OCI-M2 (cell line): ENCODE measurements around the gene ILDR1.
"Not testable (repeated sequence)": the region's sequence is repeated elsewhere in the genome, so short reads cannot be mapped to it uniquely, and the experiment has no call there.

Experiments used
- DNase-seq: peaks from one replicate; lab custom pipeline; 2025; ENCODE audit not compliant: unreplicated experiment; lab: John Stamatoyannopoulos, UW

ILDR1 gene

DNA sequence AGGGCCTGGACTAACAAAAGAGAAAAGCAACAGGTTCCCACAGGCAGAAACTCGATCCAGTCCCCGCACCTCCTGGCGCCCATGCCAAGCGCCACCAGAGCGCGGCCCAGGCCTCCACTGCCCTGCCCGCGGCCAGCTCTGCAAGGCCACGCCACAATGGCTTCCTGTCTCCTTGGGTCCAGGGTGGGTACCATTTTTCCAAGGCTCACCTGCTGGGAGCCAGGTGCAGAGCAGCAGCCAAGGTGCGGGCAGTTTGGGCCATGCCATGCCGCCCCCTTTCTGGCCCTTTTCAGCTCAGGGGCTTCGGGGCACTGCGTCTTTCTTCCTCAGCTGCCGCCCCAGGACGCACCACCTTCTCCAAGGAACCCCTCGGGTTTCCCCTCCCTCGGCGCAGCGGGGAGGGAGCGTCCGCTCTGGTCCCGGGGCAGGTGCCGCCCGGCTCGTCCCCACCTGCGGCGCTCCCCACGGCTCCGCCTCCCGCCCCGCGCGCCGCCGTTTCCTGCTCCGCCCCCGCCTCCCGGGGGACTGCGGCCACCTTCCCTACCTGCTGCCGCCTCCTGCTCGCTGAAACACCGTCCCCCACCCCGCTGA lies at the start of gene ILDR1:
TSS of gene ILDR1 (minus strand) at position 437 of the 591 bp plus-strand sequence. CDS start at position 267, 170 bp downstream.
- DNase-seq: no peak

DNA sequence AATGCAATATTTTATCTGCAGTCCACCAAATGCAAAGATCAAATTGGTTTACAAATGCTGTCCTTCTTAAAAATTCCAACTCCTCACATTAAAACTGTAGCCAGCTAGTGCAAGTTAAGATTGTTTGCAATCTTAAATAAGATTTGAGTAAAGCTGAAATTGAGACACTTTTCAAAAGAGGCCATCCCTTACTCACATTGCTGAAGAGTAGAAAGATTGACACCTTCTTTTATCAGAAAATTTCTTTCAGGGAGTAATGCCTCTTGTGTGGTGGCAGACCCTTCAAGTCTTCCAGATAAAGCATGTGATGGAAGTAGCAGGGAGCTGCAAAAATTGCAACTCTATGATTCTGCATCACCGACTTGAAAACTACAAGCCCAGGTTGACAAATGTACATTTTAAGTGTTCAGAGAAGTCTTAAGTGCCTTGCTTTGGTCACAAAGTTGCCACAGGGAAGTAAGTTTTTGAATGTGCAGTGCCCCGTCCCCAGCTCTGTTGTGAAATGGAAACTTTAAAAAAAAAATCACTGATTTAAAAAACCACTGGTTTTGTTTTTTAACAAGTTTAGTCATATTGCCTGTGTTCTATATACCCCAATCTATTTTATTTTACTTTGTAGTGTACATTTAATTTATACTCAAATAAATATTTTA lies 45.7 kb upstream of the ILDR1 start:
- DNase-seq: no peak

DNA sequence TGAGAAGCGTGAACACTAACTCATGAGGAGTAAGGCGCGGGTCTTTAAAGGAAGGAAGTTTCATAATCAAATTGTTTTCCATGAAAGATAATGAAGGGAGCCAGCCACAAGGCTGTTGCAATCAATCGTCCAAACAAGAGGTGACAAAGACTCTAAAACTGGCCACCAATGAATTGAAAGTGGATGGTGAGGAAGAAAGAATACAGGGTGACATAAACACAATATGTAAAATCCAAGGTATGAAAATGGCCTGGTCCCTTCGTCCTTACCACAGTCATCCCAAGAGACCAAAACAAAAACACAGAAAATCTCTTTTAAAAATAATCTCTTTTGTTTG lies 45.1 kb upstream of the ILDR1 start:
- DNase-seq: no peak

DNA sequence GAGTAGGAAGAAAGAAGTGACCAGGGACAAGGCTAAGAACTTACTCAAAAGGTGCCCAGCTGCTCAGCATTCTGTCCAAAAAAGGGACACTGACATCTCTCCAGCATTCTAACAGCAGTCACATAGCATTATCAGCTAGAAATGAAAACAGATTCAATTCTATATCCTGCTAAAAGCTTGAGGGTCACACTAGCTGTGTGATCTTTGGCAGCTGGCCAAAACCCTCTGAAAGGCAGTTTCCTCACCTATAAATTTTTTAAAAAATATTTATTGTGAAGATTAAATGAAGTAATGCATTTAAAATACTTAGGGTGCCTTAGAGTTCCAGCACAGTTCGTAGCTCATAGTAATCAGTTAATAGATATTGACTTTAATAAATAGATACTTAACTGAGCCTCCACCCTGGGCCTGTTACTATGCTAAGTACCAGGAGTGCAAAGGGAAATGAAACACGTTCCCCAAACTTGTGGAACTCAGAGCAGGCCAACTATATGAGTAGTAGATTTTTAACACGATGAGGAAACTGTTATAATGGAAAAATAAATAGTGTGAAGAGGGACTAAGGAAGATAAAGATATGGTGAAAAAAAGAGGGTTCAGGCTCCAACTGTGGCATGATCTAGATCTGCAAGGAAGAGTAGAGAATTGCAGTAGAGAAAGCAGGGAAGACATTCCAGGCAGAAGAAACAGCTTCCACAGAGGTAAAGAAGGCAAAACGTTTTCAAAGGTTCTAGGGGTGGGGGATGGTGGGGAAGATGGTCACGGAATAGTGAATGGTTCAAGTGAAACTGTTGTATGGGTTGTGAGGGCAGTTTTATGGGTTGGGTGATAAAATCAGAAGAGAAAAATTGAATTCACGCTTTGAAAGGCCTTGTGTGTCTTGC lies 44.5 kb upstream of the ILDR1 start:
- DNase-seq: no peak

DNA sequence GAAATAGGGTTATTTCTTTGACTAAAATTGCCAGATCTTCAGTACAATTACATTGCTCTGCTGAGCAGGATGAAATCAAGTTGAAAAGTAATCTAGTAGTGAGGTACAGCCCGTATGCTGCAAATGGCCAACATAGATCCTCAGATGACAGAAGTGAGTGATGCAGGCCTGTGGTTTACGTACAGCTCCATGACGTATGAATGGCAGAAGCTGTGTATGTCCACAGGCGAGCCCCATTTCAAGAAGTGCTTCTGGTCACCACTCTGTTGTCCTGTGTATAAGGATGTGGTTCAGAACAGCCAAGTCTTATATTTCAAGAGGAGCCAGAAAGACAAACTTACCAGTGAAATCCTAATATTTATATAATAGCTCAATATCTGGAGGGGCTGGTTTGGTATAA lies 42.3 kb upstream of the ILDR1 start:
- DNase-seq: no peak

DNA sequence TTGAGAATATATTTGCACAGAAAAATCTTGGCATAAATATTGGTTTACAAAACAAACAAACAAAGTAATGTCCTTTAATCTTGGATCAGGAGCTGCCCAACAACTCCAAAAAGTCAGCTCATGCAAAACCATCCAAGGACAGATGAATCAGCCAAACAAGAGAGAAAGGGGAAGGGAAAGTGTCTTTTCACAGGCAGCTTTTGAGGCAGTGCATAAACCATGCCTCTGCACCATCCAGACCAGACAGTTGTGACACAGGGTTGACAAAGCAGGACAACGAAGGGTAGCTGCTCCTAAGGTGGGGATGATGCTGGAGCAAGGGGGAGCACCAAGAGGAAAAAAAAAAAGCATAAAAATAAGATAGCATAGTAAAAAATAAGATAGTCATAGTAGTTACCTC lies 41.9 kb upstream of the ILDR1 start:
- no peak for DNase-seq

DNA sequence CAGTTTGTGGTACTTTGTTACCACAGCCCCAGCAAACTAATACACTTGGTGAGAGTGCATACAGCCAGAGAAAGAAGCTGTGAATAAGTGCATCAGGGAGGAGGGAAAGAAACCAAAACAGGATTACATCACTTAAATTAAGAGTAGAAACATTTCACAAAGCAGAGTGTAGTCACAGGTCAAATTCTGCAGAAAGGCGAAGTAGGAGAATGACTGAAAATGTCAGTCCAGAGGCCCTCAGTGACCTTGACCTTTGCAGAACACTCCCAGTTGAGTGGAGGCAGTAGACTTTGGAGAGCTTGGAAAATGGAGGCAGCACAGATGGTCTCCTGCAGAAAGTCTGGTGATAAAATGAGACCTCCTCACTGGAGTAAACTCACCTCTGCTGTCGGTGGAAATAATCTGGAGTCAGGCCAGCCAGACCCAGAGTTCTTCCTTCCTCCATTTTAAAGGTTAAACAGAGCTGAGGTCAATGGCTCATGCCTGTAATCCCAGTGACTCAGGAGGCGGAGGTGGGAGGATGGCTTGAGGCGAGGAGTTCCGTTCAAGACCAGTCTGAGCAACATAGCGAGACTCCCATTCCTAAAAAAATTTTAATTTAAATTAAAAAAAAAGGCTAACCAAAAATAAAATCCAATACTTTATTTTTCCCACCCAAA lies 38.1 kb upstream of the ILDR1 start:
- DNase-seq: no peak

DNA sequence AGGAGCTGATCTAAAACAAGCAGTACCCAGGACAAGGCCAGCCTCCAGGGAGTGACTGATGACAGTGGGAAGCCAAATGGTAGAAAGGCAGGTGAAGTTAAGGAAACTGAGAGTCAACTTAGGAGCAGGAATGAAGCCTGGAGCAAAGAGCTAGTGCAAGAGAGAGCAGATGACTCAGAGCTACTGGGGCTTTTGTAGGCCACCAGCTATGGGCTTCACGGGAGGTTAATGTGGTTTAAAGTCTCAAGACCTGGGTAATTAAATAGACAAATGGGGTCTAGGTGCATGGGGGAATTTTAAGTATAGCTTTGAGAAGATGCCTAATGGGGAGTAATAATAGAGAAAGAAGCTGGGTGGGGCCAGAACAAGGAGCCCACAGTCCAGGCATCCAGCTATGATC lies 36.2 kb upstream of the ILDR1 start:
- DNase-seq: no peak

DNA sequence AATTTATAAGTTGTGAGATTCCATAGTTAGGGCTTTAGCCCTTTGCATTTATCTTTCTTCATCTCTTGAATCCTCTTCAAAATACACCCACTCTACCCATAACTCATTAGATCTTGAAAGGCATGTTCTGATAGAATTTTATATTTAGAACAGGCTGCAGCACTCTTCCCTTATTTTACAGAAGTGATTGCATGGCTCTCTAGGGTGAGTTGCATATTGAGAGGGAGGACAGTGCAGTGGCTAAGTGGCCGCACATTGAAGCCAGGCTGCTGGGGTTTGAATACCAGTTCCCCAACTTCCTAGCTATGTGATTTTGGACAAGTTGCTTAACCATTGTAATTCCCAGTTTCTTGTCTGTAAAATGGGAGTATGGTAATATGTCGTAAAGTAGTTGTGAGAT lies 35.6 kb upstream of the ILDR1 start:
- no peak for DNase-seq

DNA sequence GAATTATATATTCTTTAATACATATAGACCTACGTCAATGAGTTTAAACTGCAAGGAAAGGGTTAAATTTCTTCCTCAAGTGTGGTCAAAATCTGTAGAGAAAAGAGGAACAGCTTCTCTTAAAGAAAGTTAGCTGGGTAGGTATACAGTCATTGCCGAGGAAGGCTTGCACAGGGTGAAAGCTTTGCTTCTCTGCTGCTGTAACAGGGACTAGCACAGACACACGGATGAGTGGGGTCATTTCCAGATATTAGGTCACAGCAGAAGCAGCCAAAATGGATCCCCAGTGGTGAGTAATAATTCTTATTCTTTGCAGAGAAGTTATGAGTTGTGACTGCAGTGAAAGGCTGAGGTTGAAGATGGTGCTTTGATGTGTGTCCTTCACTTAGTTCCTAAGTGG lies 33.2 kb upstream of the ILDR1 start, which contains the start of gene CD86:
TSS of gene CD86 (plus strand) at position 148 of the 400 bp plus-strand sequence. CDS start at position 276, 128 bp downstream.
- no peak for DNase-seq

DNA sequence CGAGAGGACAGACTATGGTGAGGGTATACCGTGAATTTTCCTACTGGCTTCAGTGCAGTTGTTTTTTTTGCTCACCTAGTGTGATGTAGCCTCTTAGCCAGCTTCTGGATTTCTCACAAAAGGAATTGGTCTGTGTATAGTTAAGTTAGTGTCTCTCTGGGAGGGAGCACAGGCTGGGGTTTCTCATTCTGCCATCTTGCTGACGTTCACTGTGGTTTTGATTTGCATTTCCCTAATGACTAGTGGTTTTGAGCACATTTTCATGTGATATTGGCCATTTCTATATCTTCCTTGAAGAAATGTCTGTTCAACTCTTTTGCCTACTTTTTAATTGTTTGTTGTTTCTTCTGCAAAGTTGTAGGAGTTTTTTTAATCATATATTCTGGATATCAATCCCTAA lies 30.9 kb upstream of the ILDR1 start:
- DNase-seq: no peak

DNA sequence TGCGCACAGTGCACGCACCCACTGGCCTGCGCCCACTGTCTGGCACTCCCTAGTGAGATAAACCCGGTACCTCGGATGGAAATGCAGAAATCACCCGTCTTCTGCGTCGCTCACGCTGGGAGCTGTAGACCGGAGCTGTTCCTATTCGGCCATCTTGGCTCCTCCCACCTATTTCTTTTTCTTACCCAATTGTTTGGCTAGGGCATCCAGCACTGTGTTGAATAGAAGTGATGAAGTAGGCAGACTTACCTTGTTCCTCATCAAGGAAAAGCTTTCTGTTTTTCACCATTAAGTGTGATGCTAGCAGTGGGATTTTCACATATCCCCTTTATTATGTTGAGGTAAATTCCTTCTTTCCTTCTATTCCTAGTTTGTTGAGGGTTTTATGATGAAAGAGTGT lies 25.7 kb upstream of the ILDR1 start:
- DNase-seq: not testable (repeated sequence)

DNA sequence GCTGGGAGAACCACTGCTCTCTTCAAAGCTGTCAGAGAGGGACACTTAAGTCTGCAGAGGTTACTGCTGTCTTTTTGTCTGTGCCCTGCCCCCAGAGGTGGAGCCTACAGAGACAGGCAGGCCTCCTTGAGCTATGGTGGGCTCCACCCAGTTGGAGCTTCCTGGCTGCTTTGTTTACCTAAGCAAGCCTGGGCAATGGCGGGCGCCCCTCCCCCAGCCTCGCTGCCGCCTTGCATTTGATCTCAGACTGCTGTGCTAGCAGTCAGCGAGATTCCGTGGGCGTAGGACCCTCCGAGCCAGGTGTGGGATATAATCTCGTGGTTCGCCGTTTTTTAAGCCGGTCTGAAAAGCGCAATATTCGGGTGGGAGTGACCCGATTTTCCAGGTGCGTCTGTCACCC lies 25.2 kb upstream of the ILDR1 start:
- DNase-seq: not testable (repeated sequence)

DNA sequence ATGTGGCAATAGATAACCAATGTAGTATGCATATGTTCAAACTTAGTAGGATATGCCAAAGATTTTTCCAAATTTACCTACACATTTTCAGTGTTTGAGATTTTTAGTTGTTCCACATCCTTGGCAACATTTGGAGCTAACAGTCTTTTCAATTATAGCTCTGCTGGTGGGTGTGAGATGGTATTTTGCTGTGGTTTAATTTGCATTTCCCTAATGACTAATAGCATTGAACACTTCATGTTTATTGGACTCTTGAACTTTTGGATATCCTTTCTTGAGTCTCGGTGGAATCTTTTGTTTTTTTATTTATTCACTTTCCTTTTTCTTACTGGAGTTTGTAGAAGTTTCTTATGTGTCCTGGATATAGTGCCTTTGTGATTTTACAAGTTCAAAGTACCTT lies 11.0 kb upstream of the ILDR1 start:
- no peak for DNase-seq

DNA sequence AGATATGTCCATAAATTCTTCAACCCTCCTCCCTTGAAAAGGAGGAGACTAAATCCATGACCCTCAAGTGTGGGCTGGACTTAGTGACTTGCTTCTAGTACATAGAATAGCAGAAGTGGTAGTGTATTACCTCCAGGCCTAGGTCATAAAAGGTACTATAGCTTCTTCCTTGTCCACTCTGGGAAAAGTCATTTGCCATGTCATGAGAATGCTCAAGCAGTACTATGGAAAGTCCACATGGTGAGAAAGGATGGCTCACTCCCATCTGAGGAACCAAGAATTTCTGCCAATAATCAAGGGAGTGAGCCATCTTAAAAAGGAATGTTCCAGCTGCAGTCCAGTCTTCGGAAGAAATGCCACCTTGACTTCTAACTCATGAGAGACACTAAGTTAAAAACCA lies 10.5 kb upstream of the ILDR1 start:
- DNase-seq: no peak

DNA sequence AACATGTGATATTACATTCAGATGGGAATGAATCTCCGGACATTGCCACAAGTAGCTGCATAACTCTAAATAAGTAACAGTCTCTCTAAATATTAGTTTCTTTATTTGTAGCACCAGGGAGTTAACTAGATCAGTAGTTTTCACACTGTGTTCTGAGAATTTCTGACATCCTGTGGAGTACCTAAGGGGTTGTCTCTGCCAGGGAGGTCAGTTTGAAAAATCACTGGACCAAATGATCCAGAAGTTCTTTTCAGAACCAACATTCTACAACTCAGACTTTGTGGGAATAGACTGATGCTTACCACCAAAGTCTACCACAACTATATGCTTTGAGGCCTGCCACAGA lies 9.0 kb upstream of the ILDR1 start:
- DNase-seq: no peak

DNA sequence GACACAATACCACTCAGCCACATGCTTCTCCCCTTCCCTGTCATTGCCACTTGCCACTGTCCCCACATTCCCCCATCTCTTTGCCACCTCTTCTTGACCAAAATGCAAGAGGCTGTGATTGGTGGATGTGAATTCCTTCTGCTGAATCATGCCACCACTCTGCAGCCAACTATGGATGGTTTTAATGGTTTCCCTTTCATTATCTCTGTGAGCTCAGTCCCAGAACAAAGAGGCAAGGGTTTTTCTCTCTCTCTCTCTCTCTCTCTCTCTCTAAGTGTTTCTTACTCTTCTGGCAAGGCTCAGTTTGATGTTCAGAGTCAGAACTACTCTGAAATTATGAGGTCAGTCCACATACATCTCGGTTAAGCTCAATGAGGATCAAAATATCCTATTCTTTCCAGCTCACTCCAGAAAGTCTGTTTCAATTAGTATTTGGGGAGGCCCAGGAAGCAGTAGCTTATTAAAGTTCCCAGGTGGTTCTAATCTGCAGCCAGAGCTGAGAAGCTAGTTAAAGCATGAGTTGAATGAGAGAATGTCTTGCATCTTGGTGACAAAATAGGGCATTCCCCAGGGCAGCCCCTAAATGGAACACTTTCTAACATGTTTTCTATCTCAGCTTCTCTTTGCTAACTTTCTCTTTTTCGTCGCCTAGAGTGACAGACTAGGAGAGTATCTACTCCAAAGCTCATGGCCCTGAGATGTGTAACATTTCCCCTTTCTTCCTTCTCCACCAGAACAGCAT lies 8.5 kb upstream of the ILDR1 start:
- no peak for DNase-seq

DNA sequence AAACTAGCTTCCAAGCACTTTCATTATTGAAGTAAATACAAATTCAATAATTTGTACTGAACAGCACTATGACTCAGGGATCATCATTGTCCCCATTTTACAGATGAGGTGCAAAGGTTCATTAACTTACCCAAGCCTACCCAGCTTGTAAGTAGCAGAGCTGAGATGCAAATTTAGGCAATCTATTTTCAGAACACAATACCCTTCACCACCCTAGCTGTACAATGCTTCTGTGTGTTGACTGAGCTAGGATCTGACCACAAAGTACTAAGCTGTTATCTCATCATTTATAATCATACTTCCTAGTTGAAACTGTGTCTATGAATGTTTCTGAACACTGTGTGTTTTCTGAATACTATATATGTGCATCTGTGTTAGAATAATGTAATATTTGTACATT lies 3.2 kb upstream of the ILDR1 start:
- DNase-seq: no peak

DNA sequence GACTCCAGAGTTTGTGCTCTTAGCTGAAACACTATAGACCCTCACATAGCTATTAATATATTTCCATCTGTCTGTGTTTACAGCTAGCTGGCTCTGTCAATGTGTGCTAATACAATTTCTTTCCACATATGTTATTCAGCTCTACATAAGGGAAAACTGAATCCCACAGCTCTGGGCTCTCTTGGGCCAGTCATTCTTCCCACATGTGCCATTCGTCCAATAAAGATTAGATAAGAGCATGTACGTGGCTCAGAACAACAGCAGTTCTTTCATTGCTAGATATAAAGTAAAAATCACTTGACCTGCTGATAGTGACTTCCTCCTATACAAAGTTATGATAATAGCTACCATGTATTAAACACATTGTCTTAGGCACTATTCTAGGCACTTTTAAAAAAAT lies 2.8 kb upstream of the ILDR1 start:
- no peak for DNase-seq

DNA sequence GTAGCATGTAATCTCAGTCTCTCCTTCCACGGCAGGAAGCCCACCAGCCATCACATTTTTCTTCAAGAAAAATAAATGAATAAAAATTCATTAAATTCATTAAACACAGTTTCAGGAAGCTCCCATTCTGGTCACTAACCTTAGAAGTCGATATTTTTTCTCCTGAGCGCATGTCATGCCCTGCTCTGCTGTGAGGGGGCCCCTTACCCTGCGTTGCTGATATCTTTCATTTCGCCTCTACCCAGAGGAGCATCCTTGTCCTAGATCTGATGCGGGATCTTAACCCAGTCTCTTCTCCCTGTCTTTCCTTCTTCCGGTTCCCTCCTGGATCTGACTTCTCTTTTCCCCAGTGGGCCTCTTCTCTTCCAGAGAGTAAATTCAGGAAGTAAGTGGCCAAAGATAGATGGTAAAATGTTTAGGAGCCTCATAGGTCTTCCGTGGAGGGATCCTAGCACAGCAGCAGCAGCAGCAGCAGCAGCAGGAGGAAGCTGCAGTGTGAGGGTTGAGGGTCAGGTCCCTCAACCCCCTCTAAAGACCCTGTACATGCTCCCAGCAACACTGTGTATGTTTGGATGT lies 1.4 kb upstream of the ILDR1 start:
- DNase-seq: no peak

DNA sequence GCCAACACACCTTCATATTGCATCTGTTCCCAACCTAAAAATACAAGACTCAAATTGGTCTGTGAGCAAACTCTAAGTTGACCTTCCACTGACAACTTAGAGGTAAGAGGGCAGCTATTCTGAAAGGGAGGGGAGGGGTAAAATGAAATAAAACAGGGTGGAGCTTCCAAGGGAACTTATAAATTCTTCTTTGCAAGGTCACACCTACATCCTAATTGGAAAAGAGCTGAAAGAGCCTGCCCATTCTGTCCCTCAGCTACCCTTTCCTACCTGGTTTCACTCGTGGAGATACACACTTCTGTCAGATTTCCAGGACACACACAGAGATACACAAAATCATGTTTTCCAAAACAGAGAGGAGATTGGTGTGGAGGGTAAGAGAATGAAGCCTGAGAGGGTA lies 1.0 kb downstream of the ILDR1 start:
- DNase-seq: no peak
